GM12874 (cell line): ENCODE results near the gene KDM7A.

Experiments
- CTCF ChIP-seq: IDR thresholded peaks from 2 replicates; pipeline ENCODE4 v1.5.1; 2011; ENCODE audit warnings: low read depth, mild to moderate bottlenecking, control low read depth, low read length, moderate library complexity; ENCODE audit not compliant: insufficient read depth

KDM7A gene

GRCh38 chr7:140179339-140179738 lies 2.6 kb upstream of the KDM7A start:
- no peak for TF ChIP-seq CTCF

- no peak for TF ChIP-seq CTCF
Observed at GRCh38 chr7:140176122-140176701, 571 bp downstream of the KDM7A start.

GRCh38 chr7:140175221-140176121 lies 1.3 kb downstream of the KDM7A start:
- peak; percentile 71 for TF ChIP-seq CTCF

- TF ChIP-seq CTCF = no peak
Observed at GRCh38 chr7:140174217-140174616, 2.6 kb downstream of the KDM7A start.

- no peak for TF ChIP-seq CTCF
Observed at GRCh38 chr7:140170375-140170774, 6.4 kb downstream of the KDM7A start.

GRCh38 chr7:140168816-140169215 lies 8.0 kb downstream of the KDM7A start:
- TF ChIP-seq CTCF = no peak

GRCh38 chr7:140165422-140165821 lies 11.4 kb downstream of the KDM7A start:
- no peak for TF ChIP-seq CTCF
